Measurements from ENCODE around the gene PLA2G4F.

The PLA2G4F gene, protein sequence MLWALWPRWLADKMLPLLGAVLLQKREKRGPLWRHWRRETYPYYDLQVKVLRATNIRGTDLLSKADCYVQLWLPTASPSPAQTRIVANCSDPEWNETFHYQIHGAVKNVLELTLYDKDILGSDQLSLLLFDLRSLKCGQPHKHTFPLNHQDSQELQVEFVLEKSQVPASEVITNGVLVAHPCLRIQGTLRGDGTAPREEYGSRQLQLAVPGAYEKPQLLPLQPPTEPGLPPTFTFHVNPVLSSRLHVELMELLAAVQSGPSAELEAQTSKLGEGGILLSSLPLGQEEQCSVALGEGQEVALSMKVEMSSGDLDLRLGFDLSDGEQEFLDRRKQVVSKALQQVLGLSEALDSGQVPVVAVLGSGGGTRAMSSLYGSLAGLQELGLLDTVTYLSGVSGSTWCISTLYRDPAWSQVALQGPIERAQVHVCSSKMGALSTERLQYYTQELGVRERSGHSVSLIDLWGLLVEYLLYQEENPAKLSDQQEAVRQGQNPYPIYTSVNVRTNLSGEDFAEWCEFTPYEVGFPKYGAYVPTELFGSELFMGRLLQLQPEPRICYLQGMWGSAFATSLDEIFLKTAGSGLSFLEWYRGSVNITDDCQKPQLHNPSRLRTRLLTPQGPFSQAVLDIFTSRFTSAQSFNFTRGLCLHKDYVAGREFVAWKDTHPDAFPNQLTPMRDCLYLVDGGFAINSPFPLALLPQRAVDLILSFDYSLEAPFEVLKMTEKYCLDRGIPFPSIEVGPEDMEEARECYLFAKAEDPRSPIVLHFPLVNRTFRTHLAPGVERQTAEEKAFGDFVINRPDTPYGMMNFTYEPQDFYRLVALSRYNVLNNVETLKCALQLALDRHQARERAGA

GRCh38 chr15:42156243-42156922 lies at the start of gene PLA2G4F:
Gene PLA2G4F, minus strand, starts transcription at chr15:42156636. Its CDS starts 87 bp downstream, at chr15:42156549.
- peak; percentile 40 for DNase-seq

DNA sequence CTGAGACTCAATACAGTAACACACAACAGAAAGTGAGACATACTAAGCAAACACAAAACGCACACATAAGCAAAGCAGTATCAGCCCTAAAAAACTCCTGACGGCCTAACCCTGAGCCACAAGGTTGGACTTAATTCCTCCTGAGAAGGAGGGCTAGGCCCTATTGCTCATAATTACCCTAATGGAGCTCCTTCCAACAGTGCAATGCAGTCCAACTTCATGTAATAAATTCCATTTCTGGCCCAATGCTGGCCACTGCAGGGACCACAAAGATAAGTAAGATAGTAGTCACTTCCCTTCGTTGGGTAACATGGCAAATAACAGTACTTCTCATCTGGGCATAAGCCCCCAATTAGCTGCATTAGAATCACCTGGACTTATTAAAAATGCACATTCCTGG lies 47.5 kb upstream of the PLA2G4F start:
- DNase-seq = no peak

DNA sequence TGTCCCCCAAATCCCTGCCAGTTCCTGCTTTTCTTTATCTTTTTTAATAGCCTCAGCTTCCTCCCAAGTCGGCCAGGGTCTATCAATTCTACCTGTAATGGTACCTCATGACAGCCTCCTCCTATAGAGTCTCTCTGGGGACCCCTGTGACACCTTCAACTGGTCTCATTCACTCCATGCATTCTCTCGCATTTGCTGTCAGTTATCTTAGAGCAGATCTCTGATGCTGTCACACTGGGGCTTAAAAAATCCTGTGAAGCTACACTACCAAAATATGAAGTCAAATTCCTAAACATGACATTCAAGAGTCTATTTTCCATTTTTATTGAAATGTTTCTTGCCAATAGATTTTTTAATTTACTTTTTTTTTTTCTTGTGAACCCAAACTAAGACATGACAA lies 46.2 kb upstream of the PLA2G4F start:
- DNase-seq = no peak

GRCh38 chr15:42201801-42202200 lies 45.4 kb upstream of the PLA2G4F start:
- DNase-seq = no peak

- no peak for DNase-seq
Observed at GRCh38 chr15:42199126-42199525, 42.7 kb upstream of the PLA2G4F start.

DNA sequence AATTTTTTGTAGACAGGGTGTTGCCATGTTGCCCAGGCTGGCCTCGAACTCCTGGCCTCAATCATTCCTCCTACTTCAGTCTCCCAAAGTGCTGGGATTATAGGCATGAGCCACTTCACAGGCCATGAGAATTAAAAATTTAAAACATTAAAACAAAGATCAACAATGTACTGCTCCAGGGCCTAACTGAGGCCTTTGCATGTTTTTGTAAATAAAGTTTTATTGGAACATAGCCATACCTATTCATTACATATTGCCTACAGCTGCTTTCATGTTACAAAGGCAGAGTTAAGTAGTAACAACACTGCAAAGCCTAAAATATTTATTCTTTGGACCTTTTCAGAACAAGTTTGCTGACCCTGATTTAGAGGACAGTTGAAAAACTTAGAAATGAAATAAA lies 42.1 kb upstream of the PLA2G4F start:
- no peak for DNase-seq

DNA sequence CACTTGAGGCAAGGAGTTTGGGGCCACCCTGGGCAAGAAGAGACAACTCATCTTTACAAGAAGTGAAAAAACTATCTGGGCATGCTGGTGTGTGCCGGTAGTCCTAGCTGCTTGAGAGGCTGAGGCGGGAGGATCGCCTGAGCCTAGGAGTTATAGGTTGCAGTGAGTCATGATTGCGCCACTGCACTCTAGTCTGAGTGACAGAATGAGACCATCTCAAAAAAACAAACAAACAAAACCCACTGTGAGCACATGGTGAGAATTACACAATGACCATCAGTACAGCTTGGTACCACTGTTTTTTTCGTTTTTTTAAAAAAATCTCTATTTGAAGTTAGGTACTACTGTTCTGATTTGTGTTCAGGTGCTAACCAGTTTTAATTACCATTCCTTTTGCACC lies 38.1 kb upstream of the PLA2G4F start:
- DNase-seq = no peak

DNA sequence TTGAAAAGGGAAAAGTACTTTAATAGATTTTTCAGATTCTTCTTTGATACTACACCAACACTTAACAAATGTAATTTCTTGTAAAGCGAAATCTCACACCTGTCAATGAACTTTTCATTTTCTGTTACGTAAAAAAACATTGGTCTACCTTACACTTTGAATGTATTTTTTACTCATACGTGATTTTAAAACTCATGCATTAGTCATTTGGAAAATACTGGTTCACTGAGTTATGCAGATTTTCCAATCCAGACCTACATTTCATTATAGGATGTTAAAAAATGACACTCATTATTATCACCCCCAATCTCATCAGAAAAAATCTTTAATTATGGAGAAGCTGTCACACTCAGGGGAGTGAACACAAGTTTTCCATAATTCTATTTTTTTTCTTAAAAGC lies 36.9 kb upstream of the PLA2G4F start:
- DNase-seq = no peak

DNA sequence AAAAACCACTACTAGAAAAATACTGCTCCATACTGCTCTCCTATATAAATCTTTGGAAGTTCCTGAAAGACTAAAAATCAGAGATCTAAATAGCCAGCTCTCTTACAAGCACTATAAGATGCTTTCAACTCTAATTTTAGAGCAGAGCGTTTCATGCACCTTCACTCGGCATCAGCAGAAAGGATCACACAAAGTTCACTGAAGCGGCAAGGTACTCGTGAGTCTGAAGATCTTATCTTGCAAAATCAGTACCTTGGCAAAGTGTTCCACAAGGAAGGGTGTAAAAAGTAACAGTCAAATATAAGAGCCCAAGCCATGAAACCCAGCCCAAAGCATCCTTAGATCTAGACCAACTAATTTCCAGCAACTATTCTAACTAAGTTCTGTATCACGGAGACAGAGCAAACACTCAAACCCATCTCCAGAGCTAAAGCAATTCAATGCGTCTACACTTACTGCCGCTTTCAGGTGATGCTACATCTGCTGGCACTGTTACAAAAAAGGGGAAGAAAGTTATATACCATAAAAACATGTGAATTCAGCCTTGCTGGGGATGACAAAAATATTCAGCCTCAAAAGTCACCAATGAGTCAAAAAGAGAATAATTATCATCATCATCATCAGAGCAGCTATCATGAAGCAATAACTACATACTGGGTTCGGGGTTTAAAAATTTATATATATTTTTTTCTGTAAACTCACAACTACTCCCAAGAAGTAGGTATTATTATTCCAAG lies 35.3 kb upstream of the PLA2G4F start:
- no peak for DNase-seq

- DNase-seq = no peak
Observed at GRCh38 chr15:42190370-42190769, 33.9 kb upstream of the PLA2G4F start.

DNA sequence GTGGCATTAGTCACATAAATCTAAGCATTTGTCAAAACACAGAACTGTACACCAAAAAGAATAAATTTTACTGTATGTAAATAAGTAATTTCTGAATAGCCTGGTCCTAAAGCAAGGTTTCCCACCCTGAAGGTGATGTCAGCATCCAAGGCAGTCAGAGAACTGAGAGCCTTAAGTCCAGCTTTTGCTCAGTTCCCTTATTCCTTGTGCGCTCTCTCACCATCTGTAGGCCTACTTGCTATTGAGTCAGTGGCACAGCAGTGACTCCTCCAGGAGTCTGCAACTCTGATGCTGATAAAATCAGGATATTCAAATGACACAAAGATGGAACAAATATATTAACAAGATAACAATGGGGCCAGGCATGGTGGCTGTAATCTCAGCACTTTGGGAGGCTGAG lies 29.4 kb upstream of the PLA2G4F start:
- no peak for DNase-seq

- no peak for DNase-seq
Observed at GRCh38 chr15:42184736-42185135, 28.3 kb upstream of the PLA2G4F start.

- no peak for DNase-seq
Observed at GRCh38 chr15:42184296-42184695, 27.9 kb upstream of the PLA2G4F start.

DNA sequence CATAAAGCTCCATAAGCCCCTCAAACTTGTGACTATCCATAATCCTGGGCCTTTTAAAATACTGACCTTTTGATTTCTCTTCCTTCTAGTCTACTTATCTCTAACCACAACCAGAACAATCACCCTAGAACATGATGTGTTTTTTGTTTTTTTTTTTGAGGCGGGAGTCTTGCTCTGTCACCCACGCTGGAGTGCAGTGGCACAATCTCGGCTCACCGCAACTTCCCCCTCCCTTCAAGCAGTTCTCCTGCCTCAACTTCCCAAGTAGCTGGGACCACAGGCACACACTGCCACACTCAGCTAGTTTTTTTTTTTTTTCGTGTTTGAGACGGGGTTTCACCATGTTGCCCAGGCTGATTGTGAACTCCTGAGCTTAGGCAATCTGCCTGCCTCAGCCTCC lies 26.5 kb upstream of the PLA2G4F start:
- no peak for DNase-seq

DNA sequence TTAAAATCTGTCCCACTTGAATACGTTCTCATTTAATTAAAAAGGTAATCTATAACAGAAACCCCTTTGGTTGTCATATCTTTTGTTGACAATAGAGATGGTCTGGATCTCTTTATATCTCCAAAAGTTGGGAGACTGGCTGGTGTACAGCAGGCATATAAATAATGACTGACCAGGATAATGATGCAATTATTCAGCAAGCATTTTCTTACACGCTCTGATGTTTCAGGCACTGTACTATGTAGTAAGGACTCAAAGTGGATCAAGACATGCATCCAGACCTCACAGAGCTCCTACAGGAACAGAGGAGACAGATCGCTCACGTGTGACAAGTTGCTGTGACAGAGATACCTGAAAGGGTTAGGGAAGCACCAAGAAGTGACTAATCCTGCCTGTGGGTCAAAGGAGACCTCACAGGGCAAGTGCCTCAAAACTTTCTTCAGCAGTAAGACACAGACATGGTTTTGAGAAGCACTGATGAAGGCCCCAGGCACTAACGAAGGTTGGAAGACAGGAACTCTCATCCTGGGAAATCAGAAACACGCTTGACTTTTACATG lies 26.0 kb upstream of the PLA2G4F start:
- DNase-seq = no peak

- DNase-seq = no peak
Observed at GRCh38 chr15:42178056-42178455, 21.6 kb upstream of the PLA2G4F start.

GRCh38 chr15:42175671-42176070 lies 19.2 kb upstream of the PLA2G4F start:
- no peak for DNase-seq

GRCh38 chr15:42172475-42172874 lies 16.0 kb upstream of the PLA2G4F start:
- DNase-seq = no peak

GRCh38 chr15:42171795-42172194 lies 15.4 kb upstream of the PLA2G4F start:
- no peak for DNase-seq

GRCh38 chr15:42171122-42171521 lies 14.7 kb upstream of the PLA2G4F start:
- no peak for DNase-seq

GRCh38 chr15:42166225-42166940 lies 9.9 kb upstream of the PLA2G4F start:
- DNase-seq = no peak

DNA sequence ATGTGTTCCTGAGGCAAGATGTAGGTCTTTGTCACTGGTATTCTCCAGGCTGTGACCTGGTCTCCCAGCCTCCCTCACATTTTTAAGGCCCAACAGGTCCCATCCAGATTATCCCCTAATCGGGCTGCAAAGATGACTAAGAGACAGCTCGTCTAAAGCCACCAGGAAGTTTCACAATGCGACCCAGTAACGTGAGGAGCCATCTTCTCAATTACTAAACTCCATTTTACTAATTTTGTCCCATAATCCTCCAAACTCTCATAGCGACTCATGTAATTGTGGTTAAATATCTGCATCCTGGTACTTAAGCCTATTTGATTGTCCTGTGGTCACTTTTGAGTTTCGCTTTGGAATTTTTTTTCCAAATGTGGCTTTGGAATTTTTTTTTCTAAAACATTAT lies 8.7 kb upstream of the PLA2G4F start:
- no peak for DNase-seq
